Fibroblast of mammary gland (primary cell): ENCODE measurements around the gene MAPT.
A peak's percentile ranks its signal among the peaks of the same experiment; 100 is the strongest.

Source experiments
- DNase-seq: peaks from one replicate; pipeline ENCODE4 v3.0.0-alpha.2; 2010; ENCODE audit warnings: low read depth
- H3K4me3 ChIP-seq: 2 replicates; pipeline ENCODE4 v1.5.1; 2011; ENCODE audit warnings: low read depth, mild to moderate bottlenecking, low read length, moderate library complexity; ENCODE audit not compliant: control insufficient read depth
- TF ChIP-seq, protein P1 (sequence below): conservative IDR thresholded peaks from 2 replicates; pipeline ENCODE4 v1.5.1; 2011; ENCODE audit warnings: low read depth, low read length, inconsistent platforms; ENCODE audit not compliant: control insufficient read depth, insufficient read depth

Gene MAPT

GRCh38 chr17:45877467-45877866, 16.9 kb upstream of the MAPT start:
- no peak for DNase-seq
- TF ChIP-seq, protein P1, sequence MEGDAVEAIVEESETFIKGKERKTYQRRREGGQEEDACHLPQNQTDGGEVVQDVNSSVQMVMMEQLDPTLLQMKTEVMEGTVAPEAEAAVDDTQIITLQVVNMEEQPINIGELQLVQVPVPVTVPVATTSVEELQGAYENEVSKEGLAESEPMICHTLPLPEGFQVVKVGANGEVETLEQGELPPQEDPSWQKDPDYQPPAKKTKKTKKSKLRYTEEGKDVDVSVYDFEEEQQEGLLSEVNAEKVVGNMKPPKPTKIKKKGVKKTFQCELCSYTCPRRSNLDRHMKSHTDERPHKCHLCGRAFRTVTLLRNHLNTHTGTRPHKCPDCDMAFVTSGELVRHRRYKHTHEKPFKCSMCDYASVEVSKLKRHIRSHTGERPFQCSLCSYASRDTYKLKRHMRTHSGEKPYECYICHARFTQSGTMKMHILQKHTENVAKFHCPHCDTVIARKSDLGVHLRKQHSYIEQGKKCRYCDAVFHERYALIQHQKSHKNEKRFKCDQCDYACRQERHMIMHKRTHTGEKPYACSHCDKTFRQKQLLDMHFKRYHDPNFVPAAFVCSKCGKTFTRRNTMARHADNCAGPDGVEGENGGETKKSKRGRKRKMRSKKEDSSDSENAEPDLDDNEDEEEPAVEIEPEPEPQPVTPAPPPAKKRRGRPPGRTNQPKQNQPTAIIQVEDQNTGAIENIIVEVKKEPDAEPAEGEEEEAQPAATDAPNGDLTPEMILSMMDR, result no peak
- no peak overlapping the region for H3K4me3 ChIP-seq

DNA sequence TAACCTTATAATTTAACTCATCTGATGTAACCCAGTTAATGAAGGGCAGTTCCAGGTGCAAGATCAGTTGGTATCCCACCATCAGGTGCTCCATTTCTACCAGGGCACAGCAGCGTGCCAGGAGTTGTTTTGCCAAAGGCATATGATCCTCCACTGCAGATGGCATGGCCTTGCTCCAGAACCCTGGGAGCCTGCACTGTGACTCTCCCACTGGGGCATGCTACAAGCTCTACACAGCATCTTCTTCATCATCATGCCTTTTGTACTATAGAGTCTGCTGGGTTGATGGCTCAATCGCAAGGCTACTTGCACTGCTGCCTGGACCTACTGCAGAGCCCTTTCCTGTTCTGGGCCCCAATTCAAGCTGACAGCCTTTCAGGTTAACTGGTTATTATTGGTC, 11.3 kb upstream of the MAPT start:
- DNase-seq, result no peak
- TF ChIP-seq, protein P1, result no peak

GRCh38 chr17:45886852-45887251, 7.5 kb upstream of the MAPT start:
- no peak for DNase-seq
- TF ChIP-seq, protein P1, result no peak
- H3K4me3 ChIP-seq, result no peak overlapping the region

More for the DNA sequence above, 11.3 kb upstream of the MAPT start:
- no peak overlapping the region for H3K4me3 ChIP-seq

DNA sequence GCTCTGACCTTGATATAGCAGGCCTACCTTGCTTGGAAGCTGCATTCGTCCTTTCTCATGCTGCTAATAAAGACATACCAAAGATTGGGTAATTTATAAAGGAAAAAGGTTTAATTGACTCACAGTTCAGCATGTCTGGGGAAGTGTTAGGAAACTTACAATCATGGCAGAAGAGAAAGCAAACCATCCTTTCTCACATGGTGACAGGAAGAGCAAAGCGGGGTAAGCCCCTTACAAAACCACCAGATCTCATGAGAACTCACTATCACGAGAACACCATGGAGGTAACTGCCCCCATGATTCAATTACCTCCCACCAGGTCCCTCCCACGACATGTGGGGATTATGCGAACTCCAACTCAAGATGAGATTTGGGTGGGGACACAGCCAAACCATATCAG, 6.0 kb upstream of the MAPT start:
- TF ChIP-seq, protein P1, result no peak
- no peak for DNase-seq
- no peak overlapping the region for H3K4me3 ChIP-seq

DNA sequence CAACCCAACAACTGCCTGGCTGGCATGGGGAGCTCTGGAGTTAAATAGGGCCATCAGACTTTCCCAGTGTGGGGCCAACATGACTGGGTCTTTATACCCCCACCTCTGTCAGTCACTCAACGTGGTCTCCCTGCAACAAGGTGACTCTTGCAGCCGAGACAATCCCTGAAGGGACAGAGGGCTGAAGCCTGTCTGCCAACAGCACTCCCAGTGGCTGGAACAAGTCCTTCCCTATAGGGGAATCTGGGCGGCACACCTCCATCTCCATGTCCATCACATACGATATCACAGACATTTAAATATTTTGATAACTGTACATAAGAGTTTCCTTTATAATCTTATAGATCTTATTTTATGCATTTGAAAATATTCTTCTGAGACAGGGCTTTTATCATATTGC, 4.8 kb upstream of the MAPT start:
- TF ChIP-seq, protein P1, result peak; percentile 2
- no peak for DNase-seq
- H3K4me3 ChIP-seq, result no peak overlapping the region

- DNase-seq, result no peak
- TF ChIP-seq, protein P1, result no peak
- H3K4me3 ChIP-seq, result peak overlapping the region; percentile 48
These were observed 681 bp upstream of the MAPT start for GRCh38 chr17:45893725-45894021.

DNA sequence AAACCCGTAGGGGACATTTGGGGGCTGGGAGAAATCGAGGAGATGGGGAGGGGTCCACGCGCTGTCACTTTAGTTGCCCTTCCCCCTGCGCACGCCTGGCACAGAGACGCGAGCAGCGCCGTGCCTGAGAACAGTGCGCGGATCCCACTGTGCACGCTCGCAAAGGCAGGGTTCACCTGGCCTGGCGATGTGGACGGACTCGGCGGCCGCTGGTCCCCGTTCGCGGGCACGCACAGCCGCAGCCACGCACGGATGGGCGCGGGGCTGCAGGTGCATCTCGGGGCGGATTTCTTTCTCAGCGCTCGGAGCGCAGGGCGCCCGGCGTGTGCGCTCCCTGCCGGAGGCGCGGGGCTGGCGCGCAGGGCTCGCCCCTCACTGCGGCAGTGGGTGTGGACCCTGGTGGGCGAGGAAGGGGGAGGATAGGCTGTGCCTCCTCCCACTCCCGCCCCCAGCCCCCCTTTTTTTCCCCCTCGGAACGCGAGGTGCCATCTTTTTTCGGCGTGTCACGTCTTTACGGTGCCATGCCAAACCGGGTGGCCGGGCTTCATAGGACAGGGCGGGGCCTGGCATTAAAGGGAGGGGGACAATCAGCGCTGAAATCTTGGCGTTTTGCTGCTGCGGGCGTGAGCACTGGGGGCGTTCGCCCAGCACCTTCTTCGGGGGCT, 1.1 kb downstream of the MAPT start:
- H3K4me3 ChIP-seq, result peak overlapping the region; percentile 47
- TF ChIP-seq, protein P1, result no peak
- DNase-seq, result no peak
